ENCODE measurements around the gene DIPK1A.
A peak's percentile ranks its signal among the peaks of the same experiment; 100 is the strongest.

Gene DIPK1A

GRCh38 chr1:92877792-92878191 lies 83.5 kb downstream of the DIPK1A start:
- DNase-seq (ENCODE audit: low spot score): no peak

DNA sequence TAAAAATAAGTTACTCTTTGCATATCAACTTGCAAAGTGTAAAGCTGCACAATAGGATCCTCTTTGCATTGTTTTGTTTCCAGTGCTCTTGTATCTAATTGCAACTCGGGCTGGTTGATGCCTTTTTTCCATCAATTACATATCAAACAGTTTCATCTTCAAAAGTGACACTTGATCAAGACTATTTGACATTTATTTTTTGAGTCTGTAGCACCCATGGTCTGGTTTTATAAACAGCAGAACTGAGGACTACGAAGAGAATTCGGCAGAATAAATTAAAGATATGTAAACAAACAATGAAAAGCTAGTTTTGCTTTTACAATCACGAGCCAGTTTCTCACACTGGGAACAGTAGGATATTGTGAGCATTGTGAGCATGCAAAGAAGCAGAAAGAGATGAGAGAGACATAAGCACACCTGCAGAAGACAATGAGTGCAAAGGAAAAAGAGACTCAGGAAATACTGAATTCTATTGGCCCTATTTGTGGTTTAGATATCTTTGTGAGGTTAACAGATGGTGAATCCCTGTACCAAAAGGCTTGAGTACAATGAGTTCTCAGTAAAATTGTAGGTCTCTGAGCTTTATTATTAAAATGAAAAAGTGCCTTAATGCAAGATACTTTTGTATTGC lies 84.1 kb downstream of the DIPK1A start:
- DNase-seq (ENCODE audit: low spot score): no peak

DNA sequence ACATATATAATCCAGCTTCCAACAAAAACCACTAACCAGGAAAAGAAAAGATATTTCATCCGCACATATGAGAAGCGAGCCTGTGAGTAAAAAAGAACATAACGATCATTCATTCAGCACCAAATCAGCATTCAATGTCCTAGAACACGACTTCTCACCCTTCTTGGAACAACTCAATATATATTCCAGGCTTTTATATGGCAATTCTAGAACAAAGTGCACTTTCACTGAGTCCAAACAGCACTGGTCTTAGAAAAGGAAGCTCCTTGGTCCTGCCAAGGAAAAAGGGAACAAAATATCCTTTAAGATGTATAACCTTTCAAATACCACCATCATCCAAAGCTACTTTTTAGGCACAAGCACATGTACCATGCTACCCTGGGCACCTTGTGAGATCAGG lies 84.9 kb downstream of the DIPK1A start:
- DNase-seq (ENCODE audit: low spot score): no peak

DNA sequence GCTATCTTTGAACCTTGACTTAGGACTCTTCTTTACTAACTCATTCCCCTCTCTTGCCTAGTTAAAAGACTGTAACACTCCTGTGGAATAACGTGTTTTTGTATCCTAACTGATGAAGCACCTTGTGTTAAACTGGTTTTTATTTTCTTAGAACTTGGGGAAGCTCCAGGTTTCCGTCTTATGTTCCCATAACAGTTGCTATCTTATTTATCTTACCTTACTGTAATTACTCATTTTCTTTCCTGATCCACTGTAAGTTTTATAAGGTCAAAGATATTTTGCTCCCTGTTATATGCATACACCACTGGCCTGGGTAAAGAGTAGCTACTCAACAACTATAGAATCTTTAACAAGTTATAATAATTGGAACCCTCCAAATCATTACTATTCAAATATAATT lies 86.3 kb downstream of the DIPK1A start:
- DNase-seq (ENCODE audit: low spot score): no peak

GRCh38 chr1:92872719-92873118 lies 88.5 kb downstream of the DIPK1A start:
- no peak for DNase-seq (ENCODE audit: low spot score)

GRCh38 chr1:92870591-92870990 lies 90.7 kb downstream of the DIPK1A start:
- no peak for DNase-seq (ENCODE audit: low spot score)

GRCh38 chr1:92864131-92864530 lies 97.1 kb downstream of the DIPK1A start:
- no peak for DNase-seq (ENCODE audit: low spot score)

- DNase-seq (ENCODE audit: low spot score): no peak
Measured at GRCh38 chr1:92862605-92863004, 98.7 kb downstream of the DIPK1A start.

- no peak for DNase-seq (ENCODE audit: low spot score)
Measured at GRCh38 chr1:92859400-92860039, 101.7 kb downstream of the DIPK1A start.

GRCh38 chr1:92858564-92859399 lies 102.5 kb downstream of the DIPK1A start:
- peak; percentile 81 for DNase-seq (ENCODE audit: low spot score)

DNA sequence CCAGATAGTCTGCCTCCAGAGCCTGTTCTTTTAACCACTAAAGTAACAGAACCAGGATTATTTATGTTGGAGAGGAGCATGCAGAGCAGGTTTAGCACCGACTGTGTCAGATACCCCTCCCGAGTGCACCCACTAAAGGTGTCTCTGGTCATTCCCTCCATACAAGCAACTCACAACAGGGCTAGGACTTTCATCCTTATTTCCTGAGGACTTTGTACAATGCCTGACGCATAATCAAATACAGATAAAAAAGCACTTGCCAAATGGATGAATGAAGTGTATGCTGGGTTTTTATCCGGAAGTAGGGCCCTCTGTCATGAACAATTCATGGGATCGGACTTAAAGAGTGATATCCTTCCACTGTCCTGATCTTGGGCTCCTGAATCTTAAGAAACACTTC lies 103.4 kb downstream of the DIPK1A start:
- DNase-seq (ENCODE audit: low spot score): no peak

DNA sequence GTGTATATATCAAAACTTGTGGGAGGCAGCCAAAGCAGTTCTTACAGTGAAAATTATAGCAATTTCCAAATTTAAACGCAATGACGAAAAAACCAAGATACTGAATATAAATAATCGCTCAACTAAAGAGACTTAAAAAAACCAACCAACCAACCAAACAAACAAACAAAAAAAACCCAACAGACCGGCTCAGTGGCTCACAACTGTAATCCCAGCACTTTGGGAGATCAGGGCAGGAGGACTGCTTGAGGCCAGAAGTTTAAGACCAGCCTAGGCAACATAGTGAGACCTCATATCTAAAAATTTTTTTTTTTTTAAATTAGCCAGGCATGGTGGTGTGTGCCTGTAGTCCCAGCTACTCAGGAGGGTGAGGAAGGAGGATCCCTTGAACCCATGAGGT lies 106.0 kb downstream of the DIPK1A start:
- DNase-seq (ENCODE audit: low spot score): no peak

DNA sequence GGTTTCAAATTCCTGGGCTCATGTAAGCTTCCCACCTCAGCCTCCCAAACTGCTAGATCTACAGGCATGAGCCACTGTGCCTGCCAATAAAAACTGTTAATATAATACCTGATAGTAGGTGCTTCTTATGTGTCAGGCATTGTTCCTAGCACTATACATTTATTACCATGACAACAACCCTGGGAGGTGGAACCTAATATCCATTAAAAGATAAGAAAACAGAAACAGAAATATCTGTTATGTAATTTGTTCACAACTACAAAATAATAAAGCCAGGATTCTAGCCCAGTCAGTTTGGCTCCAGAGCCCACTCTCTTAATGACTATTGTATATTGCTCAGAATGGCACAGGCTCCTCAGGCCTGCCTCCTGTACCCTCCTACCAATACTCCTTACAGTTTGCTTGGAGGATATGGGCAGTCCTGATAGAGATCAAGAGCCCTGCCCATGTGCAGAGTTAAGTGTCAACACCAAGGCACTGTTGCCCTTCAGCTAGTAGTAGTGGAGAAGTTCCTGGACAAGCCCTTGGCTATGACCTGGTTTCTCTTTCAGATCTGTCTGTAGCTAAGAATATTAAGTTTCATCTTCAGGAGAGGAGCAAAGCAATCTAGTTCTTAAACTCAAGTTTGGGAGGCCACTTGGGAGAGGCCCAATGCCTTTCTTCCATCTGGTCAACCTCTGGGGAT lies 107.0 kb downstream of the DIPK1A start:
- no peak for DNase-seq (ENCODE audit: low spot score)

- DNase-seq (ENCODE audit: low spot score): no peak
Measured at GRCh38 chr1:92853299-92853698, 108.0 kb downstream of the DIPK1A start.

GRCh38 chr1:92851729-92852128 lies 109.5 kb downstream of the DIPK1A start:
- no peak for DNase-seq (ENCODE audit: low spot score)

- no peak for DNase-seq (ENCODE audit: low spot score)
Measured at GRCh38 chr1:92850019-92850418, 111.2 kb downstream of the DIPK1A start.

- no peak for DNase-seq (ENCODE audit: low spot score)
Measured at GRCh38 chr1:92848201-92848600, 113.1 kb downstream of the DIPK1A start.

GRCh38 chr1:92845908-92846307 lies 115.4 kb downstream of the DIPK1A start:
- no peak for DNase-seq (ENCODE audit: low spot score)

- no peak for DNase-seq (ENCODE audit: low spot score)
Measured at GRCh38 chr1:92844439-92844838, 116.8 kb downstream of the DIPK1A start.

- DNase-seq (ENCODE audit: low spot score): no peak
Measured at GRCh38 chr1:92843429-92844352, 117.6 kb downstream of the DIPK1A start.

DNA sequence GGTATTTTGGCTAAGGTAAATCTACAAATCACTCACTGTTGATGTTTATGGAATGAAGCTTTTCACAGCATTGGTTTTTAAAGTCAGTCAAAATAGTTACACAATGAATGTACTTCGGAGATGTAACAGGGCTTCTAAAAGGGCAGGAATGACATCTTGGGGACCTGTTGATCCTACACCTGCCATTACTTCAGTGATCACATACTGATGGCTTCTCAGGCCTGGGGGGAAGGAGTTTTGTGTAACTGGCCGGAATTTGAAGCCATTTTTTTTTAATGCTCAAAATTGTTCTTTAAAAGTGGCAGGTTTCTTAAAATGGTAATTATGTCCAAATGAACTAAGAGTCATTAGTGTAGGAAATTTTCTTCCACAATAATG lies 118.2 kb downstream of the DIPK1A start:
- no peak for DNase-seq (ENCODE audit: low spot score)
